Activated T-cell treated with anti-CD3 and anti-CD28 coated beads, Interleukin-2, amount 50 U/mL, for 72 hours (primary cell): ENCODE results near the gene WDR18. TPM values are rescaled to one million over a fixed set of nuclear protein-coding genes. Genes with fewer than 3 reads are reported as not detected.
"Not testable (repeated sequence)": the region's sequence is repeated elsewhere in the genome, so short reads cannot be mapped to it uniquely, and the experiment has no call there.

Experiments used
- ATAC-seq, 2 donors: fragments of 150-1000 bp; cut with Tn5 transposase; replicated peaks in 1 of 2; 2 replicates each; pipeline ENCODE4 v1.10.0; 2021; ENCODE audit warnings: moderate library complexity in 2 of 2, mild to moderate bottlenecking in 1 of 2
- DNase-seq, 2 donors: peaks; one replicate each; pipeline ENCODE4 v3.0.0; 2021 to 2022; ENCODE audit warnings: mixed read lengths in 1 of 2
- H3K27ac Mint-ChIP-seq: one replicate; pipeline ENCODE4 v1.8.0; 2022; ENCODE audit warnings: mild to moderate bottlenecking, moderate library complexity, mixed read lengths
- H3K27me3 Mint-ChIP-seq: one replicate; pipeline ENCODE4 v1.8.0; 2022; ENCODE audit warnings: low read depth, mixed read lengths
- H3K36me3 Mint-ChIP-seq, 2 donors: one replicate each; pipeline ENCODE4 v1.8.0; 2022; ENCODE audit warnings: mixed read lengths in 2 of 2, mild to moderate bottlenecking in 1 of 2; ENCODE audit not compliant: insufficient read depth in 2 of 2
- H3K4me1 Mint-ChIP-seq: one replicate; pipeline ENCODE4 v1.8.0; 2022; ENCODE audit warnings: low read depth, mixed read lengths
- H3K4me3 Mint-ChIP-seq, 2 donors: one replicate each; pipeline ENCODE4 v1.8.0; 2022; ENCODE audit warnings: mild to moderate bottlenecking in 2 of 2, mixed read lengths in 2 of 2, moderate library complexity in 2 of 2
- H3K9me3 Mint-ChIP-seq, 2 donors: one replicate each; pipeline ENCODE4 v1.8.0; 2022; ENCODE audit warnings: mixed read lengths in 2 of 2
- total RNA-seq, 2 donors: library from RNA; stranded (reverse); gene quantifications; one replicate each; pipeline ENCODE4 v1.2.3, GENCODE V29; 2022

WDR18 gene
- total RNA-seq, 2 donors from 2014 or later: 59.6 TPM

- peaks cover 34% of the 10 kb centered on the region for H3K4me1 Mint-ChIP-seq
- not testable (repeated sequence) for DNase-seq, H3K27me3 Mint-ChIP-seq, ATAC-seq, H3K9me3 Mint-ChIP-seq, H3K27ac Mint-ChIP-seq, H3K4me3 Mint-ChIP-seq, H3K36me3 Mint-ChIP-seq
These were observed 39.7 kb downstream of the WDR18 start for GRCh38 chr19:1023883-1024188.

DNA sequence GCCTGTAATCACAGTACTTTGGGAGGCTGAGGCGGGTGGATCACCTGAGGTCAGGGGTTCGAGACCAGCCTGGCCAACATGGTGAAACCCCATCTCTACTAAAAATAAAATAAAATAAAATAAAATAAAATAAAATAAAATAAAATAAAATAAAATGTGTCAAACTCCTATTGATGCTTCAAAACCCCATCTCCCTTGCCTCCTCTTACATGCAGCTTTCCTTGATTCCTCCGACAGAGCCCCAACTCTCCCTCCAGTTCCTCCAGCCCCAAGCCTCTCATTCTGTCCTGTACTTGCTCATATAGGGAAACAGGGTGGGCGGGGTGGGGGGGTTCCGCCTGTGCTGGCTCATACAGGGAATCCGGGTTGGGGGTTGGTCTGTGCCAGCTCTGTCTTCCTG is 40.9 kb downstream of the WDR18 start:
- peak overlapping the region in 1 of 2 donors; percentile 1 for H3K4me3 Mint-ChIP-seq
- not testable (repeated sequence) for ATAC-seq, H3K36me3 Mint-ChIP-seq, H3K27me3 Mint-ChIP-seq, H3K27ac Mint-ChIP-seq, H3K9me3 Mint-ChIP-seq
- H3K4me1 Mint-ChIP-seq: peaks cover 36% of the 10 kb centered on the region
- DNase-seq: peak in 1 of 2 donors; percentile 38

- Mint-ChIP-seq H3K4me1 (peaks cover 43% of the 10 kb centered on the region), H3K27ac (peak within 1 kb of the TSS; percentile 87), H3K36me3 (peaks cover 4 to 5% of the 10 kb centered on the region in 2 donors), H3K27me3 (no peaks in the 10 kb centered on the region), H3K4me3 (peak within 1 kb of the TSS; percentile 96), H3K9me3 (no peaks in the 10 kb centered on the region)
- ATAC-seq: peak; percentile 54 to 72
- DNase-seq: peak; percentile 76 to 85
These were observed 42.0 kb downstream of the WDR18 start, which contains the start of gene CNN2 for GRCh38 chr19:1025960-1026782. CNN2 (plus strand) TSS chr19:1026608; CDS start chr19:1026662, 54 bp downstream.

DNA sequence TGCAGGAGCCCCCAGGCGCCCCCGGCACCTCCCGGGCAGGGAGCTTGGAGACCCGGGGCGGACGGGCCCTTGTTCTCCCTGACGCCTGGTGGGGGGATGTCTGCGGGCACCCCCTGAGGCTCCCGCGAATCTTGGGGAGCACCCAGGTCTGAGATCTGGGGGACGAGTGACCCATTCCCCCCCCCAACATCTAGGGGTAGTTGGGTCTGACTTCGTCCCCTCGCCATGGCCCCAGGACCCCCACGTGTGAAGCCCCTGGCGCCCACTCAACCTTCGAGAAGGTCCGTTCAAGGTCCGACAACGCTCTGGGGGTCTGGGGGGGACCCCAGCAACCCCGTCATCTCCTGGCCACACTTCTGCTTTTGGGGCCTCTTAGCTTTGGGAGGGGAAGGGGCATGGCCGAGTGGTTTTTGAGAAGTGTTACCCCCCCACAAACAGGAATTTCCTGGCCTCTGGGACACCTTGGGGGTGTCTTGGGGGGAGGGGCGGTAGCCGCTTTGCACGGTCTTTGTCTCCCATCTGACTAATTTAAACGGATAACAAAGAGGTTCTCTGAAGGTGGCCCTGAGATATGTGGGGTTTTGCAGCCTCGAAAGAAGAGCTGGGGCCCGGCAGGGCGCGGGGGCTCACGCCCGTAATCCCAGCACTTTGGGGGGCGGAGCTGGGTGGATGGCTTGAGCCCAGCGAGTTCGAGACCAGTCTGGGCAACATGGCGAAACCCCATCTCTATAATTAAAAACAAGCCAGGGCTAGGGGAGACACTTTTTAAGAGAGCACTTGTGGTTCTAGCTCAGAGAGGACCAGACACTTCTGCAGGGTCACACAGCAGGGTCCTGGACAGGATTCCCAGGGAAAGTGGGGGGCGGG is 42.9 kb downstream of the WDR18 start:
- Mint-ChIP-seq H3K27me3 (no peaks in the 10 kb centered on the region), H3K9me3 (no peaks in the 10 kb centered on the region), H3K4me1 (peaks cover 35% of the 10 kb centered on the region), H3K36me3 (peaks cover 2 to 6% of the 10 kb centered on the region in 2 donors), H3K4me3 (peak overlapping the region; percentile 96), H3K27ac (peak overlapping the region; percentile 70)
- ATAC-seq: no peak
- DNase-seq: peak; percentile 35 to 39

DNA sequence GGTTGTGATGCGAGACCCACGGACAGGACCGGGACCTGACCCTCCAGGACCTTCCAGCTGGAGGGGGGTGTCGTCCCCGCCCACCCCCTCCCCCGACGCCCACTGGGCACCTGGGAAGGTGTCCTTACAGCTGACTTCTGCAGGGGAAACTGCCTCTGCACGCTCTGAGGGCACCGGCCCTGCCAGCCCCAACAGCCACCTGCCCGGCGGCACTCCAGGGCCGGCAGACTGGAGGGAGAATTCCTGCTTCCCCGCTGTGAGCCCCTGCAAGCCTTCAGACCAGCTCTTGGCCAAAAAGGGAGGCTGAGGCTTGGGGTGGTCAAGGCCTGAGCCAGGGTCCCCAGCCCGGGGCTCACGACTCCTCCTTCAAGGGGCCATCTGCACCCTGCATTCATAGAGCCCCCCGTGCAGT is 43.5 kb downstream of the WDR18 start:
- no peaks in the 10 kb centered on the region for H3K27me3 Mint-ChIP-seq
- peak overlapping the region; percentile 96 for H3K4me3 Mint-ChIP-seq
- peaks cover 32% of the 10 kb centered on the region for H3K4me1 Mint-ChIP-seq
- H3K9me3 Mint-ChIP-seq: no peaks in the 10 kb centered on the region
- ATAC-seq (peak; percentile 8 to 9), DNase-seq (no peak)
- peaks cover 5 to 12% of the 10 kb centered on the region in 2 donors for H3K36me3 Mint-ChIP-seq
- H3K27ac Mint-ChIP-seq: no peak overlapping the region

DNA sequence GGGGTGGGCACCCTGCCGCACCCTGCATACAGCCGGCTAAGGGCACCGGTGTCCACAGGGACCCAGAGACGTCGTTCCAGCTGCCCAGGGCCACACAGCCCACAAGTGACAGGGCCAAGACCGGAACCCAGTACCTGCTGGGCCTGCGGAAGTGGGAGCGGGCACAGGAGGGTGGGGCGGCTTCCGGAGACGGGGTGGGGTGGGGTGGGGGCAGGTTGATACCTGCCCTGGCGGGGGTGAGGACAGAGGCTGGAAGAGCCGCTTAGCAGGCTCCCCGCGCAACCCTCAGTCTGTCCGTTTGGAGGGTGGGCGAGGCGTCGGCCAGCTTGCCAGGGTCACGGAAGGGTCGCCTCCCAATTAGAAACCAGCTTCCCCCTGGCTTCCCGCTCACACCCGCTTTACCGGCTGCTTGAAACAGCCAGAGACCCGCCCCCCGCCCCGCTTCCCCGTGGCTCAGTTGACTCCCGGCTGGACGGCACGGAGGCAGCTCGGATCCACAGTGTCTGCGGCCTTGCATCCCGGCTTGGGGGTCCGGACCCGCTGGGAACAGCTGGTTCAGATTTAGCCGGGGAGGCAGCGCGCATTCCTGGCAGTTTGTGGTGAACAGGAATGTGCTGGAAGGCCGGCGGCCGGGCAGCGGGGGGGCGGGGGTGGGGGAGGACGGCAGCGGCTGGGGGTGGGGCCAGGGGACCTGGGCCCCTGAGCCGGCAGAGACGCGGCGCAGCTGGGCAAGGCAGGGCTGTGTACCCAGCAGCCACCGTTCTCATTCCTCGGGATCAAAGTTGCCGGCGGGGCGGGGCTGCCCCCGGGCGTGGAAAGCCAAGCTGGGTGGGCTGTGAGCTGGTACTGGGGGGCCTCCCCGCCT is 44.1 kb downstream of the WDR18 start:
- peaks cover 5 to 17% of the 10 kb centered on the region in 2 donors for H3K36me3 Mint-ChIP-seq
- peak; percentile 61 to 62 for DNase-seq
- ATAC-seq: peak; percentile 53 to 58
- H3K4me3 Mint-ChIP-seq: peak overlapping the region; percentile 89 to 96
- H3K9me3 Mint-ChIP-seq: no peaks in the 10 kb centered on the region
- H3K4me1 Mint-ChIP-seq: peaks cover 32% of the 10 kb centered on the region
- H3K27ac Mint-ChIP-seq: no peak overlapping the region
- H3K27me3 Mint-ChIP-seq: no peaks in the 10 kb centered on the region

DNA sequence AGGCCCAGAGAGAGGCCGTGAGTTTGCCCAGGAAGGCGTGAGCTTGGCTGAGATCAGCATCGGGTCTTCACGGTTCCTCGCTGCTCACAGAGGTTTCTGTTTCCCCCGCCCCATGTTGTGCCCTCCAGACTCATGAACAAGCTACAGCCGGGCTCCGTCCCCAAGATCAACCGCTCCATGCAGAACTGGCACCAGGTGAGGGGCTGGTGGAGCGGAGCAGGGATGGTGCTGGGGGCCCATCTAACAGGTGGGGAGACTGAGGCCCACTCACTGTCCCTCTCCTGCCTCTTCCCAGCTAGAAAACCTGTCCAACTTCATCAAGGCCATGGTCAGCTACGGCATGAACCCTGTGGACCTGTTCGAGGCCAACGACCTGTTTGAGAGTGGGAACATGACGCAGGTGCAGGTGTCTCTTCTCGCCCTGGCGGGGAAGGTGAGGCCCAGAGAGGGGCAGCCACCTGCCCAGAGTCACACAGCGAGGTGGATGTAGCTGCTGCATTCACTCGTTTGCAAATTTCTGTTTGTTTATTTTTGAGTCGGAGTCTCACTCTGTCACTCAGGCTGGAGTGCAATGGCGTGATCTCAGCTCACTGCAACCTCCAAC is 48.2 kb downstream of the WDR18 start:
- no peak overlapping the region for H3K4me3 Mint-ChIP-seq
- H3K9me3 Mint-ChIP-seq: no peaks in the 10 kb centered on the region
- no peak overlapping the region for H3K27ac Mint-ChIP-seq
- DNase-seq (no peak), ATAC-seq (no peak)
- peaks cover 28% of the 10 kb centered on the region for H3K4me1 Mint-ChIP-seq
- no peaks in the 10 kb centered on the region for H3K27me3 Mint-ChIP-seq
- H3K36me3 Mint-ChIP-seq: peaks cover 8 to 27% of the 10 kb centered on the region in 2 donors

- no peaks in the 10 kb centered on the region for H3K27me3 Mint-ChIP-seq
- H3K4me3 Mint-ChIP-seq: no peak overlapping the region
- no peak for ATAC-seq
- DNase-seq: no peak
- H3K4me1 Mint-ChIP-seq: peaks cover 42% of the 10 kb centered on the region
- H3K9me3 Mint-ChIP-seq: no peaks in the 10 kb centered on the region
- no peak overlapping the region for H3K27ac Mint-ChIP-seq
- peaks cover 8 to 31% of the 10 kb centered on the region in 2 donors for H3K36me3 Mint-ChIP-seq
These were observed 52.0 kb downstream of the WDR18 start for GRCh38 chr19:1035998-1036621.

DNA sequence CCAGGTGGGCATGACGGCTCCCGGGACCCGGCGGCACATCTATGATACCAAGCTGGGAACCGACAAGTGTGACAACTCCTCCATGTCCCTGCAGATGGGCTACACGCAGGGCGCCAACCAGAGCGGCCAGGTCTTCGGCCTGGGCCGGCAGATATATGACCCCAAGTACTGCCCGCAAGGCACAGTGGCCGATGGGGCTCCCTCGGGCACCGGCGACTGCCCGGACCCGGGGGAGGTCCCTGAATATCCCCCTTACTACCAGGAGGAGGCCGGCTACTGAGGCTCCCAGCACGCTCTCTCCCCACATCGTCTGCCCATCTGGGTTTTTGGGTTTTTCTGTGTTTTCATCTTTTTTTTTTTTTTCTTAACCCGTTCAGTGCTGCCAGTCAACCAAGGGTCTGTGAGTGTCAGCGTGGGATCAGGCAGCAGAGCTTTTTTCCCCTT is 53.5 kb downstream of the WDR18 start:
- Mint-ChIP-seq H3K27me3 (no peaks in the 10 kb centered on the region), H3K4me3 (peak overlapping the region; percentile 75 to 98), H3K4me1 (peaks cover 47% of the 10 kb centered on the region), H3K36me3 (peaks cover 5 to 23% of the 10 kb centered on the region in 2 donors), H3K9me3 (no peaks in the 10 kb centered on the region), H3K27ac (peak overlapping the region; percentile 25)
- DNase-seq (no peak), ATAC-seq (no peak)

DNA sequence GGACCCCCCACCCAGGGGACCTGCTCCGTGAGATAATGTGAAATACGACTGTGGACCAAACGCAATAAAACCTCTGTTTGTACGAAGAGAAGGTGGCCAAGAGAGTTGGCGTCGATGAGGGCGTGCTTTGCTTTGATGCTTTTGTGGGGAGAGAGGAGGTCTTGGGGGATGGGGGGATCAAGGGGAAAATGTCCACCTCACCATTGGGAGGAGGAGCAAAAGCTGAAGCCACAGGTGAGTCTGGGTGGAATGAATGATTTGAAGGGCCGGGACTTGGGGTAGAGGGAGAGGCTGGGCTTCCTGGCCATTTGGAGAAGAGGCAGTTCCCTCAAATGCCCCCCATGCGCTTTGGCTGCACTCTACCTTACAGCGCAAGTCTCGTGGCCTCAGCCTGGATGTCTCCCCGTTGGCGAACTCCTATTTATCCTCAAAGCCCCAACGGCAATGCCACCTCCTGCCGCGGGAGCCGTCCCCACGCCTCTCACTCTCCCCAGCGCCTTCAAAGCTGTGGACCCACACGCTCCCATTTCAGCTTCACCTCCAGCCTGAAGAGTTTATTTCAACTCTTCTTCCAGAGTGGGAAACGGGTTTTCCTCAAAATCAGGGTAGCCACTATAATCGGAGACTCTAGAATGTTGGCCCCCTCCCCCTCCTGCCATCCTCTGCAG is 55.0 kb downstream of the WDR18 start:
- Mint-ChIP-seq H3K27ac (peak overlapping the region; percentile 52), H3K9me3 (no peaks in the 10 kb centered on the region), H3K27me3 (no peaks in the 10 kb centered on the region), H3K36me3 (peaks cover 5 to 16% of the 10 kb centered on the region in 2 donors), H3K4me3 (peak overlapping the region; percentile 86 to 98), H3K4me1 (peaks cover 42% of the 10 kb centered on the region)
- DNase-seq (no peak), ATAC-seq (no peak)

GRCh38 chr19:1039646-1040475 is 55.7 kb downstream of the WDR18 start, which contains the start of gene ABCA7:
ABCA7 (plus strand) TSS chr19:1040107; CDS start chr19:1041362, 1,255 bp downstream.
- H3K9me3 Mint-ChIP-seq: no peaks in the 10 kb centered on the region
- peaks cover 5 to 16% of the 10 kb centered on the region in 2 donors for H3K36me3 Mint-ChIP-seq
- peak; percentile 95 to 96 for ATAC-seq
- peak within 1 kb of the TSS; percentile 52 for H3K27ac Mint-ChIP-seq
- DNase-seq: peak; percentile 100
- H3K4me1 Mint-ChIP-seq: peaks cover 42% of the 10 kb centered on the region
- H3K27me3 Mint-ChIP-seq: no peaks in the 10 kb centered on the region
- H3K4me3 Mint-ChIP-seq: peak within 1 kb of the TSS; percentile 86 to 98
